GM18508 (cell line): Measurements from ENCODE around the gene SH2B3.
"Not testable (repeated sequence)": the region's sequence is repeated elsewhere in the genome, so short reads cannot be mapped to it uniquely, and the experiment has no call there.

ENCODE experiments used
- ATAC-seq: cut with Tn5 transposase; IDR thresholded peaks from one replicate; pipeline ENCODE4 v1.9.1; 2021; ENCODE audit warnings: moderate number of reproducible peaks; ENCODE audit not compliant: insufficient read depth, unreplicated experiment

Gene SH2B3

GRCh38 chr12:111384596-111384995 lies 21.1 kb upstream of the SH2B3 start:
- ATAC-seq: no peak

DNA sequence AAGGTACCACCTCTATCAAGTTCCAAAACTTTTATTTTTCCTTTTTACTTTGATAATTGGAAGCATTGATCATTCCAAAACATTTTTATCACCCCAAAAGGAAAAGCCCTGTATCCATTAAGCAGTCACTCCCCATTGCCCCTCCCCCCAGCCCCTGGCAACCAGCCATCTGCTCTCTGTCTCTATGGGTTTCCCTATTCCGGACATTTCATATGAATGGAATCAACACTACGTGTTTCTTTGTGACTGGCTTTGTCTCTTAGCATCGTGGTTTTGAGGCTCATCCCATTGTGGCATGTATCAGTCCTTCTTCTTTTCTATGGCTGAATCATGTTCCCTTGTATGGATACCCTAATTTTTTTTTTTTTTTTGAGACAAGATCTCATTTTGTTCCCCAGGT lies 18.8 kb upstream of the SH2B3 start:
- ATAC-seq: no peak

GRCh38 chr12:111387747-111388323 lies 17.9 kb upstream of the SH2B3 start:
- ATAC-seq: no peak

DNA sequence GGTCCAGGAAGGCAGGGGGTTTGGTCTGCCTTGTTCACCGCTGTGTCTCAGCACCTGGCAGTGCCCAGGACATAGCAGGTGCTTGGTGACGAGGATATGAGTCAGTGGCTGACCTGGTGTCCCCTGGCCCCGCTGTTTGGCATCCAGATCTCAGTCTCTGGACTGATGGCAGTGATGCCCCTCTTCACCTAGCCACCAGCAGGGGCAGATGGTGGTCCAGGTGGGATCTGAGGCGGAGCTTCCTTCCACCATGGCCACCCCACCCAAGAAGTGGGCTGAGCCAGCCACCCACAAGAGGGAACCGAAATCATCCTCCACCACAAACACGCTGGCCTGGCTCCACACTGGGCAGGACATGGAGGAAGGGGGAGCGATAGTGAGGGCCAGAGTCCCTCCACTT lies 16.1 kb upstream of the SH2B3 start:
- ATAC-seq: no peak

DNA sequence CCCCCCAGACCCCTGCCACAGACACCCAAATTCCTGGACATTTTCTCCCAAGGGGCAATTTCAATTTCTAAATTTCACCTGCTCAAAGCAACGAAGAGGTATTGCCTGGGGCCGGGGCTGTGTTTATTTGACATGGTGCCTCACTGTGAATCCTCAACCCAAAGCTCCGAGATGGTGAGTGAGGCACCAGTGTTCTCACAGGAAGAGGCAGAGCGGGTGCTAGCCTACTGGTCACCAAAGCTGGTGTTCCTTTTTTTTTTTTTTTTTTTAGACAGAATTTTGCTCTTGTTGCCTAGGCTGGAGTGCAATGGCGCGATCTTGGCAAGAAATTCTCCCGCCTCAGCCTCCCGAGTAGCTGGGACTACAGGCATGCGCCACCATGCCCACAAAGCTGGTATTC lies 14.8 kb upstream of the SH2B3 start:
- ATAC-seq: no peak

DNA sequence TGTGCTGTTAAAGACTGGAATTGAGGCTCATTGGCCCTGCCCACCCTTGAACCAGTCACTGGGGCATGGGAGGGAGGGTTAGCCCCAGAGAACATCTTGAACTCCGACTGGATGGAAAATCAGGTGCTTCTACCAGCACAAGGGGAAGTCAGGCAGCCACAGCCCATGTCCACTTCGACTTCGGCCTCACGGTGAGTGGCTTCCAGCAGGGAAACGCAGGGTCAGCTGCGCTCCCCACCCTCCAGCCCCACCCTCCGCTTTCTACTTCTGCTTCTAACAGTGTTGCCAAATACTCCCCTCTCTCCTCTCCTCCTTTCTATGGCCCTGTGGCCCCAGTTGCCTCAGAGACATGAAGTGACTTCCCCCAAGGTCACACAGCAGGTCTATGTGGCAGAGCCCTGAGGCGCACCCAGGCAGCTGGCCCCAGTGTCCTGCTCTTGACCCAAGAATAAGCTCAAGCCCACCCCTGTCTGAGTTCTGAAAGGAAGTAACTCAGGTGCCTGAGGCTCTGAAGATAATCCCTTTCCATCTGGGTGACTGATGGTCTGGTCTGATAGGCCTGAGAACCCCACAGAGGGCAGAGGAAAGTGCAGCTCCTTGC lies 11.9 kb upstream of the SH2B3 start:
- no peak for ATAC-seq

GRCh38 chr12:111394480-111394879 lies 11.2 kb upstream of the SH2B3 start:
- ATAC-seq: no peak

GRCh38 chr12:111395336-111396187 lies 10.2 kb upstream of the SH2B3 start:
- ATAC-seq: no peak

DNA sequence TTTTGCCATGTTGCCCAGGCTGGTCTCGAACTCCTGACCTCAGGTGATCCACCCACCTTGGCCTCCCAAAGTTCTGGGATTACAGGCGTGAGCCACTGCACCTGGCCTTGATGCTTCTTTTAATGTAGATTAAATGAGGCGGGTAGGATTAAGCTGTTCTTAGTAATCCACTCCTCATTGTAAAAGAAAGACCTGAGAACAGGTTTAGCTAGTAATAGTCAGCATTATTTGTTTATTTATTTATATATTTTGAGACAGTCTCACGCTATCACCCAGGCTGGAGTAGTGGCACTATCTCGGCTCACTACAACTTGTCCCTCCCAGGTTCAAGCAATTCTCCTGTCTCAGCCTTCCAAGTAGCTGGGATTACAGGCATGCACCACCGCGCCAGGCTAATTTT lies 9.5 kb upstream of the SH2B3 start:
- ATAC-seq: not testable (repeated sequence)

DNA sequence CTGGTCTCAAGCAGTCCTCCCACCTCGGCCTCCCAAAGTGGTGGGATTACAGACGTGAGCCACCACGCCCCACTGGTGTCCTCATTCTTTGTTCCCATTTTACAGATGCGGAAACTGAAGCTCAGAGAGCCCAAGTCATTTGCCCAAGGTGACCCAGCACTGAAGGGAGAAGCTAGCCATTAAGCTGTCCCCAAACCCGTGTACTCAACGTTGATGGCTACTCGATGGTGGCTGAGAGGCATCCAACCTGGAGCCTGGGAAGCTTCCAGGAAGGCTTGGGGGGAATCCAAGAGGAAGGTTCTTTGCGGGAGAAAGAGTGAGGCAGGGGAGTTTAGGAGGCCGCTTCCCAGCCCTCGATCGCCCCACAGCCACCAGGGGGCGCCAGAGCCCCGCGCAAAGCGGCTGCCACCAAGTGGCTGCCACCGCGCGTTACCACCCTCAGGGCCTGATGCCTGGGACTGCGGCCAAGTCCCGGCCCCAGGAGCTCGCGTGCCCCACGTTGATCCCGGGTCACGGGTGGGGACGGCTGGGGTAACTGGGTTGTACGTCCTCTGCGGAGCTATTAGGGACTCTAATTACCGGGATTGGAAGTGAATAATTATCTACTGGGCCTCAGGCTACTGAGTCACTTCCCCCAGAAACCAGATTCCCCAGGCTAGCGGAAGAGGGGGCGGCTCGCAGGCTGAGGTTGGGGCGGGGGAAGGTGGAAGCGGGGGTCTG lies 8.8 kb upstream of the SH2B3 start:
- ATAC-seq: no peak

- no peak for ATAC-seq
Measured at GRCh38 chr12:111398530-111398929, 7.2 kb upstream of the SH2B3 start.

DNA sequence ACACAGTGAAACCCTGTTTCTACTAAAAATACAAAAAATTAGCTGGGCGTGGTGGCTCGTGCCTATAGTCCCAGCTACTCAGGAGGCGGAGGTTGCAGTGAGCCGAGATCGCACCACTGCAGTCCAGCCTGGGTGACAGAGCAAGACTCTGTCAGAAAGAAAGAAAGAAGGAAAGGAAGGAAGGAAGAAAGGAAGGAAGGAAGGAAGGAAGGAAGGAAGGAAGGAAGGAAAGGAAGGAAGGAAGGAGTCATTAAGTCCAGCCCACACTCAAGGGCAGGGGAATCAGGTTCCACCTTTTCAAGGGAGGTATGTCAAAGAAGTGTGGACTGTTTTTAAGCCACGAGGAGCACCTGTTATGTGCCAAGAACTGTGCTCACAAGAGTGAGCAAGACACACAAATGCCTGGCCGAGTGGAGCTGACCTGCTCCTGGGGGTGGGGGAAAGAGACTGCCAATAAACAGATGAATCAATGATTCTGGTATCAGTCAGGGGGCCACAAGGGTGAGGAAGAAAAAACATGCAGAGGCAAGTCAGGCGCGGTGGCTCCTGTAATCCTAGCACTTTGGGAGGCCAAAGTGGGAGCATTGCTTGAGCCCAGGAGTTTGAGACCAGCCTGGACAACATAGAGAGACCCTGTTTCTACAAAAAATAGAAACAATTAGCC lies 5.8 kb upstream of the SH2B3 start:
- not testable (repeated sequence) for ATAC-seq

DNA sequence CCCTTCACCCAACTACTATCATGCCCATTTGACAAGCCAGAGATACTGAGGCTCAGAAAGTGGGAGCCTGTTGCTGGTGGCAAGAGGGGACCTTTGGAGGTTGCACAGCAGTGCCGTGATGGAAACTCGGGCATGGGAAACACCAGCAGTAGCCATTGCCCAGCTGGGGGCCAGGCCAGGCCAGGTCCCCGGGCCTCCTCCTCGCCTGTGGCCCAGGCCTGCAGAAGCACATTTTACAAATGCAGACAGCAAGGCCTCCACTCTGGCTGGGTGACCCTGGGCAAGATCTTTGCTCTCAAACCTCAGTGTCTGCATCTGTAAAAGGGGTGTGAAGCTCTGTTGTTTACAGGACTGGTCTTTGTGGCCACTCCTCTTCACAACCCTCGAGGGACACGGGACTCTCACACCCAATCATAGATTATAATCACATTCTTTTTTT lies 4.5 kb upstream of the SH2B3 start:
- ATAC-seq: no peak

GRCh38 chr12:111402490-111402824 lies 3.3 kb upstream of the SH2B3 start:
- not testable (repeated sequence) for ATAC-seq

GRCh38 chr12:111404362-111405148 lies 1.2 kb upstream of the SH2B3 start:
- no peak for ATAC-seq

- ATAC-seq: peak; percentile 34
Measured at GRCh38 chr12:111405149-111405858, 419 bp upstream of the SH2B3 start.

DNA sequence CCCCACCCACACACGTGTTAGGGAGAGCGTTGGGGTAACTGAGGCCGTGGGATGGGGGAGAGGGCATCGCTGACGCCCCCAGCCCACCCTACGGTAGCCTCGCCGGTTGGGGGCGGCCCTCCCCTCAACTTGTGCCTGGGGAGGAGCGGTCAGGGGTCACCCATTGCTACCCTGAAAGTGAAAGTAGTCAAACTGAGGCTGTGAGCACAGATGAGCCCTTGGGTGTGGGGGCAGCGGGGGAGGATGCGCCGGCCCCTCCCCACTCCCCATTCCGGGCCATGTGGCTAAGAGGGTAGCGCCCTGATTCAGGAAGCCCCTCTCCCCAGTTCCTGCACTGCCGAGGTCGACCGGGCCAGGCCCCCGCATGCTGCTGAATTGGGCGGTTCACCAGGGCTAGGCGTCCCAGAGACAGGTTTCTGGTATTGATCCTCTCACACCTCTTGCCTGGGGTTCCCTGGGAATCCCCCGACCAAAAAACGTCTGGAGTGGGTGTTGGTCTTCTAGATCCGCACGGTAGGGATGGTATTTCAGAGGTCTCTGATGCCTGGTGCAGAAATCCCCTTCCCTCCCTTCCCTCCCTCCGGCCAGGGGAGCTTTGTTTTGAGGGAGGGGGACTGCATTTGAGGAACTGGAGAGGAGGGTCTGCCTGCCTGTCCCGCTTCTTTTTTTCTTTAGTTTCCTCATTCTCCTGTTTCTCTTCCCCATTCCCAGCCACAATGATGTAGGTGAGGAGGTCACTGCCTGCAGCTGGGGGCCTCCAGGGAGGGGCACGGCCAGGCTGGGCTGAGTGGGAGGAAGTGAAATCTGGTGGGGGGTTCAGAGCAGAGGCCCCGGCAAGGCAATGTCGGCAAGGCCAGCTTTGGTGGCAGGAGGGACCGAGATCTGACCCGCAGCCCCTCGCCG lies 1.0 kb downstream of the SH2B3 start:
- ATAC-seq: no peak
